Immature natural killer cell (primary cell): Measurements from ENCODE around the gene METTL22. TPM values are rescaled to one million over a fixed set of nuclear protein-coding genes. Genes with fewer than 3 reads are reported as not detected.

Experiments
- DNase-seq, 3 donors: peaks; one replicate each; pipeline ENCODE4 v3.0.0; 2022; ENCODE audit warnings: mixed read lengths in 1 of 3
- H3K27ac Mint-ChIP-seq, 6 donors: one replicate each; pipeline ENCODE4 v1.8.0; 2020; ENCODE audit warnings: mixed read lengths in 6 of 6, mild to moderate bottlenecking in 5 of 6, inconsistent platforms in 4 of 6, moderate library complexity in 3 of 6
- H3K27me3 Mint-ChIP-seq, 3 donors: one replicate each; pipeline ENCODE4 v1.8.0; 2020 to 2021; ENCODE audit warnings: low read depth in 3 of 3, mild to moderate bottlenecking in 3 of 3, mixed read lengths in 3 of 3, moderate library complexity in 3 of 3, inconsistent platforms in 1 of 3
- H3K36me3 Mint-ChIP-seq, 3 donors: one replicate each; pipeline ENCODE4 v1.8.0; 2020; ENCODE audit warnings: mixed read lengths in 3 of 3, inconsistent platforms in 2 of 3, mild to moderate bottlenecking in 2 of 3
- H3K4me1 Mint-ChIP-seq, 2 donors: one replicate each; pipeline ENCODE4 v1.8.0; 2020; ENCODE audit warnings: inconsistent platforms in 2 of 2, mild to moderate bottlenecking in 2 of 2, mixed read lengths in 2 of 2, moderate library complexity in 1 of 2
- H3K4me3 Mint-ChIP-seq, 5 donors: one replicate each; pipeline ENCODE4 v1.8.0; 2020; ENCODE audit warnings: mild to moderate bottlenecking in 5 of 5, mixed read lengths in 5 of 5, inconsistent platforms in 3 of 5, moderate library complexity in 3 of 5
- H3K9me3 Mint-ChIP-seq, 6 donors: one replicate each; pipeline ENCODE4 v1.8.0; 2020; ENCODE audit warnings: mild to moderate bottlenecking in 6 of 6, mixed read lengths in 6 of 6, inconsistent platforms in 4 of 6, moderate library complexity in 3 of 6
- polyA plus RNA-seq, 3 donors: library from polyadenylated mRNA; unstranded; fragments of 300-500 nt; fragmentation: Illumina TruSeq; gene quantifications; one replicate each; pipeline ENCODE4 v1.2.3, GENCODE V29; 2021

METTL22 gene, protein sequence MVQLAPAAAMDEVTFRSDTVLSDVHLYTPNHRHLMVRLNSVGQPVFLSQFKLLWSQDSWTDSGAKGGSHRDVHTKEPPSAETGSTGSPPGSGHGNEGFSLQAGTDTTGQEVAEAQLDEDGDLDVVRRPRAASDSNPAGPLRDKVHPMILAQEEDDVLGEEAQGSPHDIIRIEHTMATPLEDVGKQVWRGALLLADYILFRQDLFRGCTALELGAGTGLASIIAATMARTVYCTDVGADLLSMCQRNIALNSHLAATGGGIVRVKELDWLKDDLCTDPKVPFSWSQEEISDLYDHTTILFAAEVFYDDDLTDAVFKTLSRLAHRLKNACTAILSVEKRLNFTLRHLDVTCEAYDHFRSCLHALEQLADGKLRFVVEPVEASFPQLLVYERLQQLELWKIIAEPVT
- 1 to 10 TPM; 7.5 to 9.9 (median 9.4) TPM for polyA plus RNA-seq

DNA sequence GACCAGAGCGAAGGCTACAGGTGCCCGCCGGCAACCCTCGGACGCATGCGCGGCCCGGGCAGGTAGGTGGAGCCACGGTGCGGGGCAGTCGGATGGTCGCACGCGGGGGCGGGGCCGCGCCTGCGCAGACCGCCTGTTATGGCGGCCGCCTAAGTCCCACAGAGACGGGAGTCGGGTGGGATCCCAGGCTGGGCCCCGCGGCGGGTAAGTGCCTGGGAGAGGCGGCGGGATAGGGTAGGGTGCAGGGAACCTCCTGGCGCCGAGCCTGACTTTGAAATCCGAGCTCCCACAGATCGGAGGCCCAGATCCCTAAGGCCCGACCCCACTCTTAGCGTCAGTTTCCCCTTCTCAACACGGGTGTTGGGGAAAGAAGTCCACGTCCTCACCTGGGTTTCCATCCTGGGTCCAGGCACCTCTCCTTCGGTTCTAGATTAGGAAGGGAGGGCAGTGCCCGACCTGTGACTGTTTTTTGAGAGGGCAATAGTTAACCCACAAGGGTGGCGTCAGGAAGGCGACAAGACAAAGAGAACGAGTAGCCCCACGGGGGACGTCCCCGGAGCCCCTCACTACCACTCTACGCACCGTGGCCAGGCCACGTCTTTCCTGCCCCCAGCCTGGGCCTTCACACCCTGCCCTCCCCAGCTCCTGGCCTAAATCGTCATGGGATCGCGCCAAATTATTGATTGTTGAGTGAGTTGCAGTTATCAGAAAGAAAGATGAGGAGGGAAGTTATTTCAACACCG, at the start of gene METTL22:
TSS of gene METTL22 (plus strand) at position 127 of the 743 bp plus-strand sequence. CDS start 3,968 bp downstream, outside the sequence.
- peak within 1 kb of the TSS; percentile 72 to 89 (median 82) for H3K27ac Mint-ChIP-seq
- DNase-seq = peak; percentile 91 to 93 (median 93)
- H3K4me1 Mint-ChIP-seq = peaks cover 13 to 19% of the 10 kb centered on the region in 2 donors
- H3K9me3 Mint-ChIP-seq = no peaks in the 10 kb centered on the region
- peaks cover 3 to 13% (median 6%) of the 10 kb centered on the region in 3 donors for H3K27me3 Mint-ChIP-seq
- peaks cover 0 to 5% (median 0%) of the 10 kb centered on the region in 3 donors for H3K36me3 Mint-ChIP-seq
- H3K4me3 Mint-ChIP-seq = peak within 1 kb of the TSS; percentile 86 to 95 (median 92)

- peaks cover 7 to 8% of the 10 kb centered on the region in 2 donors for H3K4me1 Mint-ChIP-seq
- no peak for DNase-seq
- H3K36me3 Mint-ChIP-seq = no peaks in the 10 kb centered on the region
- no peak overlapping the region for H3K4me3 Mint-ChIP-seq
- H3K27ac Mint-ChIP-seq = no peak overlapping the region
- H3K27me3 Mint-ChIP-seq = peaks cover 3 to 11% (median 6%) of the 10 kb centered on the region in 3 donors
- no peaks in the 10 kb centered on the region for H3K9me3 Mint-ChIP-seq
Observed at GRCh38 chr16:8572063-8572918, 49.2 kb upstream of the METTL22 start.

DNA sequence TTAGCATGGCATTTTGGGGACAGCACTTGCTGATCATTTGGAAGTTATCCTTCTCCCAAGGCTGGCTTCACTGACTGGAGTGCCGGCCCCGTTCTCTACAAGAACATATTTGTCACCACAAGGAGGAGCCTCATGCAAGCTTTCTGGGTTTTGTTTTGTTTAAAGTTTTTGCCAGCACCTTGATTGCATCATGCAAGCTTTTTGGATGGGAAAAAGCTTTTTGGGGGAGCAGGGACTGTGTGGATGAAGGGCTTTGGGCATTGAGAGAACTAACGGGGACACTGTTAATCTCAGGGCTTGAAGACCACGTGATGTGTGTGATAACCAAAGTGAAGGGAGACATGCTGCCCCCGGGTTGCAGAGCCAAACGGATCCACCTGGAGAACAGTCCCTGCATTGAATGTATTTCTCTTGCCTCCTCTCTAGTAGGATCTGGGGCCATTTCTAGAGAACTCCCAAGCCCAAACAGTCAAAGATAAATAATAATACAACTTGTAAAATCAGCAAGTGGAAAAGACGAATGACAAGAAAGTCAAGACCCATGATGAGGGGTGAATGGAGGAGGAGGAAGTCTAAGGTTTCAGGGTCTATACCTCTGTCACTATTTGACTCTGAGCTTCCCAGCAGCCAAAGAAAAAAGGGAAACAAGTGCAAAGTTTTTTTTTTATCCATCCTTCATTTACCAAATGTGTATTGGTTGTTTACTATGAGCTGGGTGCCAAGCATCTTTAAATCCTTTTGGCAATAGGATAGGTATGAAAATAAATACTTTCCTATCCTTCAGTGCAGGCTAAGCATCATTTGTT, 48.4 kb upstream of the METTL22 start:
- no peaks in the 10 kb centered on the region for H3K9me3 Mint-ChIP-seq
- peaks cover 3 to 9% (median 8%) of the 10 kb centered on the region in 3 donors for H3K27me3 Mint-ChIP-seq
- no peaks in the 10 kb centered on the region for H3K36me3 Mint-ChIP-seq
- H3K4me3 Mint-ChIP-seq = no peak overlapping the region
- DNase-seq = no peak
- H3K27ac Mint-ChIP-seq = no peak overlapping the region
- H3K4me1 Mint-ChIP-seq = peaks cover under 1 to 3% of the 10 kb centered on the region in 2 donors

- no peaks in the 10 kb centered on the region for H3K36me3 Mint-ChIP-seq
- no peak overlapping the region for H3K4me3 Mint-ChIP-seq
- no peak overlapping the region for H3K27ac Mint-ChIP-seq
- DNase-seq = no peak
- no peaks in the 10 kb centered on the region for H3K9me3 Mint-ChIP-seq
- H3K27me3 Mint-ChIP-seq = peaks cover 4 to 11% (median 9%) of the 10 kb centered on the region in 3 donors
- no peaks in the 10 kb centered on the region for H3K4me1 Mint-ChIP-seq
Observed at GRCh38 chr16:8575399-8575798, 46.1 kb upstream of the METTL22 start.

- H3K27ac Mint-ChIP-seq = no peak overlapping the region
Observed at GRCh38 chr16:8576141-8577004, 45.1 kb upstream of the METTL22 start.

DNA sequence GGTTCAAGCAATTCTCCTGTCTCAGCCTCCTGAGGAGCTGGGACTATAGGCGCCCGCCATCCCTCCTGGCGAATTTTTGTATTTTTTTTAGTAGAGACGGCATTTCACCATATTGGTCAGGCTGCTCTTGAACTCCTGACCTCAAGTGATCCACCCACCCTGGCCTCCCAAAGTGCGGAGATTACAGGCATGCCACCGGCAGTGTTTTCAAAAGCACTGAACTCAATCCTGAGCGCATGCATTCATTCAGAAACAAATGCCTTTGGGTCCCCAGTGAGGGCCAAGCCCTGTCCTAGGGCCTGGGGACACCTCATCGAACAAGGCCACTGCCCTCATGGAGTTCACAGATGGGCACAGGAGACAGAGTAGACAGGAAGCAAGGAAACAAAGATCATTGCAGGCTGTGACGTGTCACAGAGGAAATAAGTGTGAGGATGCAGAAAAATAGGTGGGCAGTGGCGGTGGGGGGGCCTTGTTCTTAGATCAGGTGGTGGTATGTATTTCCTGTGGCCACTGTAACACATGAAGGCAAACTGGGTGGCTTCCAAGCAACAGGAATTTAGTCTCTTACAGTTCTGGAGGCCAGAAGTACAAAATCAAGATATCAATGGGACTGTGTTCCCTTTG, 43.7 kb upstream of the METTL22 start:
- Mint-ChIP-seq H3K4me3 (no peak overlapping the region), H3K9me3 (no peaks in the 10 kb centered on the region), H3K27ac (no peak overlapping the region), H3K4me1 (peaks cover 0 to 2% of the 10 kb centered on the region in 2 donors), H3K27me3 (peaks cover 4 to 8% (median 5%) of the 10 kb centered on the region in 3 donors), H3K36me3 (no peaks in the 10 kb centered on the region)
- no peak for DNase-seq

More at GRCh38 chr16:8576141-8577004, 45.1 kb upstream of the METTL22 start:
- H3K4me1 Mint-ChIP-seq = no peaks in the 10 kb centered on the region
- H3K9me3 Mint-ChIP-seq = no peaks in the 10 kb centered on the region
- H3K4me3 Mint-ChIP-seq = no peak overlapping the region
- H3K36me3 Mint-ChIP-seq = no peaks in the 10 kb centered on the region
- peaks cover 4 to 9% (median 9%) of the 10 kb centered on the region in 3 donors for H3K27me3 Mint-ChIP-seq
- no peak for DNase-seq

DNA sequence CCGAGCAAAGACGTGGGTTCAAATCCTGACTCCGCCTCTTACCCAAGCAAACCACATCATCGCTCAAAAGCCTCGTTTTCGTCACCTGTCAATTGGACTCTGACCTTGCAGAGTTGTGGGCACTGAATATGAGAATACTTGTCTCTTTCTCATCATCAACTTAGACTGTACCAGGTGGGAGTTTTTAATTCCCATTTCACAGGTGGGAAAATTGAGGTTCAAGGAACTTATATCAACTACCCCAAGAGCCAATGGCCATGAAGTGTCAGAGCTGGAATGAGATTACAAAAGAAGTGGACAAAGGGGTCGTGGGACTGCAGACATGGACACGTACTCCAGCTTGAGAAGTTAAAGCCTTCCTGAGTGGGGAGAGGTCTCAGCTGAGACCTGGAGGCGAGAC, 41.9 kb upstream of the METTL22 start:
- Mint-ChIP-seq H3K36me3 (no peaks in the 10 kb centered on the region), H3K4me3 (no peak overlapping the region), H3K4me1 (peaks cover 0 to 2% of the 10 kb centered on the region in 2 donors)

DNA sequence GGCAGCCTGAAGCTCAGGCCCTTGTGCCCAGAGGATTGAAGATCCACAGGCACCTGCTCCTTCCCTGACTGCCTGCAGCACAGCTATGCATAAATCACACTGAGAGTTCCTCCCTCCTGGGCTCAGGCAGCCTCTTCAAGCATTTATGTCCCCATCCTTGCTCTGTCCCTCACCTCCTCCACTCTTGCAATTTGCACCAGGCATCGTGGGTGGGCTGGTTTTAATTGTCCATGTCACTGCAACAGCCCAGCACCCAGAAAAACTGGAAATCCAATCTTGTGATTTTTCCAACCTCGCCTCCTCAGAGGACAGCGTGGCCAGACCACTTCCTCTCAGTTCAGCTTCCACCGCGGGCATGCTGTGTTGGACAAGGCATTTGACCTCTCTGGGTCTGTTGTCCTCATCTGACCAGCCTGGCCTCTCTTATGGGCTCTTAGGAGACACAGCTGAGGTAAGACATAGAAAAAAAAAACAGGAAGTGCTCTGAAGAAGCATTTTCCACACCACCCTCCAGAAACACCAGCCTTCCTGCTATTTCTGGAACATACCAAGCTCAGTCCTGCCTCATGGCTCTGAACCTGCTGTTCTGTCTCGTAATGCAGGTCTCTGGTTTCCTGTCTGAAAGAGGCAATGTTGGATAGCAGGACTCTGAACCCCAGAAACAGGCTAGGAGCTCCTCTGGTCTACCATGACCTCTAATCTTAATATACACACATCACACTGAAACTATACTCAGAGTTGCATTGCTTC, 39.5 kb upstream of the METTL22 start:
- peak overlapping the region in 1 of 5 donors; percentile 30 for H3K4me3 Mint-ChIP-seq
- H3K27ac Mint-ChIP-seq = no peak overlapping the region

More for the DNA sequence above, 41.9 kb upstream of the METTL22 start:
- Mint-ChIP-seq H3K27me3 (peaks cover 0 to 8% (median 4%) of the 10 kb centered on the region in 3 donors), H3K27ac (no peak overlapping the region), H3K9me3 (no peaks in the 10 kb centered on the region)
- no peak for DNase-seq

GRCh38 chr16:8583199-8583598, 38.3 kb upstream of the METTL22 start:
- Mint-ChIP-seq H3K36me3 (no peaks in the 10 kb centered on the region), H3K4me1 (peaks cover 0 to 2% of the 10 kb centered on the region in 2 donors), H3K4me3 (no peak overlapping the region), H3K27ac (no peak overlapping the region), H3K27me3 (peaks cover 6 to 14% (median 13%) of the 10 kb centered on the region in 3 donors), H3K9me3 (peaks cover 0 to 2% (median 0%) of the 10 kb centered on the region in 6 donors)
- no peak for DNase-seq

More for the DNA sequence above, 39.5 kb upstream of the METTL22 start:
- Mint-ChIP-seq H3K9me3 (no peaks in the 10 kb centered on the region), H3K4me1 (peaks cover 0 to 2% of the 10 kb centered on the region in 2 donors), H3K36me3 (no peaks in the 10 kb centered on the region), H3K27me3 (peaks cover 1 to 12% (median 7%) of the 10 kb centered on the region in 3 donors)
- no peak for DNase-seq

DNA sequence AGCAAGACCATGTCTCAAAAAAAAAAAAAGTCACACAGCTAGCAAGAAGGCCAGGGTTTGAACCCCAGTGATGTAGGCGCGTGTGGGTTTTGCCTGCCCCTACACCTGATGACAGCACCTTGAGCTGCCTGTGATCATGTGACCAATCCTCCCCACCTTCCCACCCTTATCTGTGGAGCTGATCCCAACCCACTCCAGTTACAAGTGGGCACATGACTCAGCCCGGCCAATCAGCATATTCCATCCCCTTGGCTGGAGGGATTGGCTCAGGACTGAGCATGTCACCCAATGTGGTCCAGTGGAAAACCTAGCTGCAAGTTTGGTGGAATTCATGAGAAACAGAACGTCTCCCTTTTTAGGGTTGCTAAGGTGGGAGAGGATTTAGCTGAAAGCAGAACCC, 37.8 kb upstream of the METTL22 start:
- Mint-ChIP-seq H3K4me3 (no peak overlapping the region), H3K9me3 (peaks cover 0 to 2% (median 0%) of the 10 kb centered on the region in 6 donors), H3K36me3 (no peaks in the 10 kb centered on the region), H3K4me1 (peaks cover 0 to 2% of the 10 kb centered on the region in 2 donors), H3K27ac (no peak overlapping the region), H3K27me3 (peaks cover 9 to 17% (median 14%) of the 10 kb centered on the region in 3 donors)
- DNase-seq = no peak

- no peak overlapping the region for H3K4me3 Mint-ChIP-seq
- H3K4me1 Mint-ChIP-seq = peaks cover 0 to 2% of the 10 kb centered on the region in 2 donors
- no peak for DNase-seq
- H3K27me3 Mint-ChIP-seq = peaks cover 10 to 17% (median 13%) of the 10 kb centered on the region in 3 donors
- H3K9me3 Mint-ChIP-seq = peaks cover 0 to 2% (median 0%) of the 10 kb centered on the region in 6 donors
- no peaks in the 10 kb centered on the region for H3K36me3 Mint-ChIP-seq
- H3K27ac Mint-ChIP-seq = no peak overlapping the region
Observed at GRCh38 chr16:8585041-8585440, 36.5 kb upstream of the METTL22 start.
